GM23338 (cell line): ENCODE data around the gene RTN4IP1. TPM values are rescaled to one million over a fixed set of nuclear protein-coding genes. Genes with fewer than 3 reads are reported as not detected.

Experiments
- ATAC-seq: fragments of 200-7000 bp; cut with Tn5 transposase; 3 replicates; pipeline ENCODE4 v1.9.1; 2020
- DNase-seq: peaks from one replicate; pipeline ENCODE4 v3.0.0-alpha.2; 2015; ENCODE audit warnings: low spot score
- H2AFZ ChIP-seq: fragments of 200-600 bp; sonication (generic); 2 replicates; pipeline ENCODE4 v1.8.0; 2016; ENCODE audit warnings: antibody characterized with exemption, mild to moderate bottlenecking, moderate library complexity
- H3F3A ChIP-seq: fragments of 200-600 bp; sonication (generic); replicated peaks from 2 replicates; pipeline ENCODE4 v1.8.0; 2017; ENCODE audit warnings: antibody characterized with exemption, mixed run types, low read depth
- H3K27ac ChIP-seq: fragments of 200-600 bp; sonication (generic); 2 replicates; pipeline ENCODE4 v1.6.1; 2016; ENCODE audit warnings: low read depth
- H3K27me3 ChIP-seq: fragments of 200-600 bp; sonication (generic); 2 replicates; pipeline ENCODE4 v1.8.0; 2016; ENCODE audit warnings: mild to moderate bottlenecking, mixed run types, moderate library complexity; ENCODE audit not compliant: insufficient read depth
- H3K36me3 ChIP-seq: fragments of 200-600 bp; sonication (generic); 2 replicates; pipeline ENCODE4 v1.8.0; 2016; ENCODE audit warnings: mild to moderate bottlenecking; ENCODE audit not compliant: insufficient read depth
- H3K4me1 ChIP-seq: fragments of 200-600 bp; sonication (generic); 2 replicates; pipeline ENCODE4 v1.8.0; 2016; ENCODE audit warnings: mild to moderate bottlenecking, moderate library complexity; ENCODE audit not compliant: insufficient read depth
- H3K4me2 ChIP-seq: fragments of 200-600 bp; sonication (generic); 2 replicates; pipeline ENCODE4 v1.7.1; 2017; ENCODE audit warnings: mixed run types
- H3K4me3 ChIP-seq: fragments of 200-600 bp; sonication (generic); 2 replicates; pipeline ENCODE4 v1.6.1; 2016; ENCODE audit warnings: mixed run types
- H3K79me2 ChIP-seq: fragments of 200-600 bp; sonication (generic); replicated peaks from 2 replicates; pipeline ENCODE4 v1.8.0; 2017; ENCODE audit warnings: mild to moderate bottlenecking; ENCODE audit not compliant: insufficient read depth
- H3K9me2 ChIP-seq: fragments of 200-600 bp; sonication (generic); 2 replicates; pipeline ENCODE4 v1.8.0; 2017; ENCODE audit not compliant: insufficient read depth
- H4K20me1 ChIP-seq: fragments of 200-600 bp; sonication (generic); replicated peaks from 2 replicates; pipeline ENCODE4 v1.8.0; 2017; ENCODE audit warnings: mild to moderate bottlenecking; ENCODE audit not compliant: insufficient read depth
- H3K27ac Mint-ChIP-seq: 2 replicates; pipeline ENCODE4 v1.8.0; 2020; ENCODE audit warnings: inconsistent platforms, mild to moderate bottlenecking, moderate library complexity, mixed read lengths
- H3K27me3 Mint-ChIP-seq: 3 replicates; pipeline ENCODE4 v1.8.0; 2022; ENCODE audit warnings: low read depth, mild to moderate bottlenecking, moderate library complexity, mixed read lengths, inconsistent platforms; ENCODE audit not compliant: insufficient read depth, poor library complexity
- H3K36me3 Mint-ChIP-seq: 3 replicates; pipeline ENCODE4 v1.8.0; 2021; ENCODE audit warnings: low read depth, mild to moderate bottlenecking, inconsistent platforms, moderate library complexity, mixed read lengths
- H3K4me1 Mint-ChIP-seq: 3 replicates; pipeline ENCODE4 v1.8.0; 2020; ENCODE audit warnings: mild to moderate bottlenecking, inconsistent platforms, mixed read lengths
- H3K4me3 Mint-ChIP-seq: 3 replicates; pipeline ENCODE4 v1.8.0; 2021; ENCODE audit warnings: moderate library complexity, mild to moderate bottlenecking, inconsistent platforms, mixed read lengths
- H3K9me3 Mint-ChIP-seq: 3 replicates; pipeline ENCODE4 v1.8.0; 2020; ENCODE audit warnings: moderate library complexity, mild to moderate bottlenecking, inconsistent platforms, mixed read lengths
- CREB1 ChIP-seq: fragments of 250-450 bp; sonication (Bioruptor Pico); IDR thresholded peaks from 2 replicates; pipeline ENCODE4 v1.5.0; 2020; ENCODE audit warnings: low read depth, mild to moderate bottlenecking, moderate library complexity
- ETS1 ChIP-seq: IDR thresholded peaks from 2 replicates; pipeline ENCODE4 v1.6.1; 2016; ENCODE audit warnings: antibody characterized with exemption
- EZH2 ChIP-seq: fragments of 200-600 bp; sonication (generic); IDR thresholded peaks from one replicate; pipeline ENCODE4 v1.8.0; 2017; ENCODE audit warnings: antibody characterized with exemption, mild to moderate bottlenecking, low read depth; ENCODE audit not compliant: unreplicated experiment
- EZH2phosphoT487 ChIP-seq: fragments of 200-600 bp; sonication (generic); IDR thresholded peaks from one replicate; pipeline ENCODE4 v1.8.1; 2018; ENCODE audit warnings: antibody characterized with exemption; ENCODE audit not compliant: unreplicated experiment
- JUNB ChIP-seq: IDR thresholded peaks from one replicate; pipeline ENCODE4 v1.6.1; 2016; ENCODE audit warnings: antibody characterized with exemption; ENCODE audit not compliant: unreplicated experiment
- NANOG ChIP-seq: IDR thresholded peaks from 2 replicates; pipeline ENCODE4 v1.6.1; 2016; ENCODE audit warnings: antibody characterized with exemption, borderline replicate concordance
- POLR2AphosphoS5 ChIP-seq: IDR thresholded peaks from 2 replicates; pipeline ENCODE4 v1.6.1; 2016; ENCODE audit warnings: antibody characterized with exemption, low read depth
- STAT1 ChIP-seq: IDR thresholded peaks from one replicate; pipeline ENCODE4 v1.6.1; 2016; ENCODE audit warnings: antibody characterized with exemption; ENCODE audit not compliant: unreplicated experiment
- ZNF114 ChIP-seq: fragments of 250-450 bp; sonication (Bioruptor Pico); IDR thresholded peaks from 2 replicates; pipeline ENCODE4 v1.5.0; 2020; ENCODE audit warnings: mild to moderate bottlenecking, moderate library complexity
- ZNF331 ChIP-seq: fragments of 250-450 bp; sonication (Bioruptor Pico); IDR thresholded peaks from 2 replicates; pipeline ENCODE4 v1.5.0; 2020; ENCODE audit warnings: low read depth, mild to moderate bottlenecking, moderate library complexity
- ZNF462 ChIP-seq: fragments of 250-450 bp; sonication (Bioruptor Pico); IDR thresholded peaks from 2 replicates; pipeline ENCODE4 v1.5.0; 2020; ENCODE audit warnings: mild to moderate bottlenecking, moderate library complexity
- polyA plus RNA-seq: library from polyadenylated mRNA; unstranded; fragments of >200 nt; fragmentation: Nextera tagmentation; extraction: Ambion mirVana; gene quantifications from 2 replicates; pipeline ENCODE4 v1.2.1, GENCODE V29; 2016
- total RNA-seq: library from RNA; depleted of rRNA; stranded (reverse); fragments of >200 nt; shearing (Covaris generic); gene quantifications from 2 replicates; pipeline ENCODE4 v1.2.3, GENCODE V29; 2014
- TF ChIP-seq, protein P1 (sequence below), 2 experiments: fragments of 200-600 bp in 1 of 2; sonication (generic) in 1 of 2; conservative IDR thresholded peaks; 2 replicates each; pipeline versions ENCODE4 v1.5.1 to v1.6.1; 2016 to 2017; ENCODE audit warnings: antibody characterized with exemption in 2 of 2, low read depth in 2 of 2, mild to moderate bottlenecking in 2 of 2, moderate library complexity in 1 of 2
- TF ChIP-seq, protein P2 (sequence below): IDR thresholded peaks from one replicate; pipeline ENCODE4 v1.6.1; 2018; ENCODE audit warnings: antibody characterized with exemption; ENCODE audit not compliant: unreplicated experiment

The RTN4IP1 gene
- total and polyA plus RNA-seq, 2 experiments from 2014 or later, result 14.5 to 17.5 TPM

DNA sequence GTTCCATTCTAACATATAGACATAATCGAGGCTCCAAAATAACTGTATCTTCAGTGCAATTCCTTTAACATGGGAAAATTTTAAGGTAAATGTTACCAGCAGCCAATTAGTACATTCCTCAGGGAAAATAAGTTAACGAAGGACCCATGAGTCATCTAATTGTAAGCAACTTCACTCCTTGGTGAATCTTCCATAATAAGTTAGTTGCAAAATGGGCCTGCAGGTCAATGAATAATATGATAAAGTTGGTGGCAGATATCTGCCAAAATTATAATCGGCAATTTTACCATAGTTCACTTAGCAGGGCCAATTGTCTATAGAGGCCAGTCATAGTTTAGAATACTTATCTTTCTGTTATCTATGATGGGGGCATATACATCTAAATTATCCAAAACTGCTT, 42.4 kb upstream of the RTN4IP1 start:
- no peaks in the 10 kb centered on the region for H3K27me3 ChIP-seq
- peaks cover 4% of the 10 kb centered on the region for H3K36me3 Mint-ChIP-seq
- H3K4me3 Mint-ChIP-seq, result no peak overlapping the region
- no peak for TF ChIP-seq EZH2phosphoT487
- no peak for TF ChIP-seq ZNF462 (CRISPR knock-in tag)
- no peak for TF ChIP-seq STAT1
- TF ChIP-seq ZNF331 (CRISPR knock-in tag), result no peak
- TF ChIP-seq ZNF114 (CRISPR knock-in tag), result no peak
- TF ChIP-seq POLR2AphosphoS5, result no peak
- no peak for TF ChIP-seq EZH2
- no peak for TF ChIP-seq NANOG
- TF ChIP-seq CREB1, result no peak
- TF ChIP-seq, protein P1, sequence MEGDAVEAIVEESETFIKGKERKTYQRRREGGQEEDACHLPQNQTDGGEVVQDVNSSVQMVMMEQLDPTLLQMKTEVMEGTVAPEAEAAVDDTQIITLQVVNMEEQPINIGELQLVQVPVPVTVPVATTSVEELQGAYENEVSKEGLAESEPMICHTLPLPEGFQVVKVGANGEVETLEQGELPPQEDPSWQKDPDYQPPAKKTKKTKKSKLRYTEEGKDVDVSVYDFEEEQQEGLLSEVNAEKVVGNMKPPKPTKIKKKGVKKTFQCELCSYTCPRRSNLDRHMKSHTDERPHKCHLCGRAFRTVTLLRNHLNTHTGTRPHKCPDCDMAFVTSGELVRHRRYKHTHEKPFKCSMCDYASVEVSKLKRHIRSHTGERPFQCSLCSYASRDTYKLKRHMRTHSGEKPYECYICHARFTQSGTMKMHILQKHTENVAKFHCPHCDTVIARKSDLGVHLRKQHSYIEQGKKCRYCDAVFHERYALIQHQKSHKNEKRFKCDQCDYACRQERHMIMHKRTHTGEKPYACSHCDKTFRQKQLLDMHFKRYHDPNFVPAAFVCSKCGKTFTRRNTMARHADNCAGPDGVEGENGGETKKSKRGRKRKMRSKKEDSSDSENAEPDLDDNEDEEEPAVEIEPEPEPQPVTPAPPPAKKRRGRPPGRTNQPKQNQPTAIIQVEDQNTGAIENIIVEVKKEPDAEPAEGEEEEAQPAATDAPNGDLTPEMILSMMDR (conservative IDR thresholded peaks at IDR 0.05; ENCODE audit: low read depth in 2 of 2), result no peak
- TF ChIP-seq, protein P2, sequence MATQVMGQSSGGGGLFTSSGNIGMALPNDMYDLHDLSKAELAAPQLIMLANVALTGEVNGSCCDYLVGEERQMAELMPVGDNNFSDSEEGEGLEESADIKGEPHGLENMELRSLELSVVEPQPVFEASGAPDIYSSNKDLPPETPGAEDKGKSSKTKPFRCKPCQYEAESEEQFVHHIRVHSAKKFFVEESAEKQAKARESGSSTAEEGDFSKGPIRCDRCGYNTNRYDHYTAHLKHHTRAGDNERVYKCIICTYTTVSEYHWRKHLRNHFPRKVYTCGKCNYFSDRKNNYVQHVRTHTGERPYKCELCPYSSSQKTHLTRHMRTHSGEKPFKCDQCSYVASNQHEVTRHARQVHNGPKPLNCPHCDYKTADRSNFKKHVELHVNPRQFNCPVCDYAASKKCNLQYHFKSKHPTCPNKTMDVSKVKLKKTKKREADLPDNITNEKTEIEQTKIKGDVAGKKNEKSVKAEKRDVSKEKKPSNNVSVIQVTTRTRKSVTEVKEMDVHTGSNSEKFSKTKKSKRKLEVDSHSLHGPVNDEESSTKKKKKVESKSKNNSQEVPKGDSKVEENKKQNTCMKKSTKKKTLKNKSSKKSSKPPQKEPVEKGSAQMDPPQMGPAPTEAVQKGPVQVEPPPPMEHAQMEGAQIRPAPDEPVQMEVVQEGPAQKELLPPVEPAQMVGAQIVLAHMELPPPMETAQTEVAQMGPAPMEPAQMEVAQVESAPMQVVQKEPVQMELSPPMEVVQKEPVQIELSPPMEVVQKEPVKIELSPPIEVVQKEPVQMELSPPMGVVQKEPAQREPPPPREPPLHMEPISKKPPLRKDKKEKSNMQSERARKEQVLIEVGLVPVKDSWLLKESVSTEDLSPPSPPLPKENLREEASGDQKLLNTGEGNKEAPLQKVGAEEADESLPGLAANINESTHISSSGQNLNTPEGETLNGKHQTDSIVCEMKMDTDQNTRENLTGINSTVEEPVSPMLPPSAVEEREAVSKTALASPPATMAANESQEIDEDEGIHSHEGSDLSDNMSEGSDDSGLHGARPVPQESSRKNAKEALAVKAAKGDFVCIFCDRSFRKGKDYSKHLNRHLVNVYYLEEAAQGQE, result no peak
- no peak for TF ChIP-seq ETS1
- no peak for TF ChIP-seq JUNB
- peaks cover 28% of the 10 kb centered on the region for H3K4me1 ChIP-seq
- H3K9me3 Mint-ChIP-seq, result no peaks in the 10 kb centered on the region; the same call in 1 of the 3 replicates
- peaks cover 37% of the 10 kb centered on the region for H3K4me1 Mint-ChIP-seq
- no peak overlapping the region for H2AFZ ChIP-seq
- no peaks in the 10 kb centered on the region for H3K27me3 Mint-ChIP-seq
- no peak for DNase-seq
- H3K27ac ChIP-seq, result no peak overlapping the region
- H3K4me3 ChIP-seq, result no peak overlapping the region
- no peaks in the 10 kb centered on the region for H3K9me2 ChIP-seq
- peak overlapping the region; percentile 6 for H3K4me2 ChIP-seq
- H3F3A ChIP-seq, result no peaks in the 10 kb centered on the region; the same call in 1 of the 2 replicates
- no peak for ATAC-seq
- H4K20me1 ChIP-seq, result no peaks in the 10 kb centered on the region
- no peaks in the 10 kb centered on the region for H3K79me2 ChIP-seq
- H3K27ac Mint-ChIP-seq, result no peak overlapping the region
- H3K36me3 ChIP-seq, result no peaks in the 10 kb centered on the region
